ENCODE data around the gene ALK.

Gene ALK

DNA sequence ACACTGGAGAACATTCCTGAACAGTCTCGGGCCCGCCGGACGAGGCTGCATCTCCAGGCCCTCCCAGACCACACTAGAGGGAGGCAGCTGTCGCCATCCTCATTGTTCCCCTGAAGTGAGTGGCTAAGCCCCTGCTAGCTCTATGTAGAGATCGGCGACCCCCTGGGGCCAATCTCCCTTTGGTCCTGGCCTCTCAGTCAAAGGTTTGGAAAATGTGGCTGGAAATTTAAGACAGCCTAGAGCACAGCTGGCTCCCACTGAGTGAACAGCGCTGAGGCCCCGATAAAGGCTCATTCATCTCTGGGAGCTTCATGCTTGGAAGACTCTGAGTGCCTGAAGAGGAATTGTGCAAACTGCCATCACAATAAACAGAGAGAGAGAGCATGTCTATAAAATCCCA, 445.9 kb downstream of the ALK start:
- peak; percentile 86 for DNase-seq

GRCh38 chr2:29469961-29470360, 451.4 kb downstream of the ALK start:
- no peak for DNase-seq

- no peak for DNase-seq
Observed at GRCh38 chr2:29469516-29469915, 451.9 kb downstream of the ALK start.

- peak; percentile 64 for DNase-seq
Observed at GRCh38 chr2:29463181-29463900, 458.0 kb downstream of the ALK start.

GRCh38 chr2:29462293-29462692, 459.1 kb downstream of the ALK start:
- no peak for DNase-seq

GRCh38 chr2:29460190-29460589, 461.2 kb downstream of the ALK start:
- DNase-seq: no peak

GRCh38 chr2:29459445-29460179, 461.8 kb downstream of the ALK start:
- no peak for DNase-seq

DNA sequence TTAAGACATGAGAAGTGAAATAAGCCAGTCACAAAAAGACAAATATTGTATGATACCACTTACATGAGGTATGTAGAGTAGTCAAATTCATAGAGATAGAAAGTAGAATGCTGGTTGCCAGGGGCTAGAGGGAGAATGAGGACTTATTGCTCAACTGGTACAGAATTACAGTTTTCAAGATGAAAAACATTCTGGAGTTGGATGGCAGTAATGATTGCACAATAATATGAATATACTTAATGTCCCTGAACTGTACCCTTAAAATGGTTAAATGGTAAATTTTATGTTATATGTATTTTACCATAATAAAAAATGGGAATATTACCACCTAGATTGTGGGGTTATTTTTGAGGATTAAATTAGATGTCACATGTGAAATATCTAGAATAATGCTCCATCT, 465.0 kb downstream of the ALK start:
- no peak for DNase-seq

DNA sequence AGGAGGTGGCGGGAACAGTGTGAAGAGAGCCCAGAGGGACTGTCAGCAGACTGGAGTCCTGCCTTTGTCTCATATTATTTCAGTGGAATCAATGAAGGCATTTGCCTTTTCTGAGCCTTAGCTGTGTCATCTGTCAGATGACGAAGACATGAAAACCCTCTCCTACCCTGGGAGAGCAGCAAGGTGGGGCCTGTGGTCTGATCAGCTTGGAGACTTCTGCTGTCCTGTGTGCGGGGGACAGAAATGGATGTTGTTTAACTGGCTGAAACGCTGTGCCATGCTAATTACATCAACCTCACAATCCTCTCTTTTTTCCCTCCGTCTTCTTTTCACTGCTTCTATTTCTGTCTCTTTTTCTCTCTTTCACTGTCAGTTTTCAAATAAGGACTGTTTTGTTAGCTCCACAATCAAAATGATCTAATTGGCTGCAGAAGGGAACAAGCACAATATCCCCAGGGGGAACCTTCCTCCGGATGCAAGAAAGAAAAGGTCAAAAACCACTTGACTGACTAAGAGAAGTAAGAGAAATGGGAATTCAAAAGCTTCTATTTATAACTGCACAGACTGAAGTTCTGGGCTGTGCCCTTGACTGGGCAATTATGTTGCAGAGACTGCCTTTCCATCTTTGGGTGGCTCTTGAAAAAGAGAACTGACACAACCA, 466.1 kb downstream of the ALK start:
- peak; percentile 27 for DNase-seq

- no peak for DNase-seq
Observed at GRCh38 chr2:29452036-29452435, 469.4 kb downstream of the ALK start.

DNA sequence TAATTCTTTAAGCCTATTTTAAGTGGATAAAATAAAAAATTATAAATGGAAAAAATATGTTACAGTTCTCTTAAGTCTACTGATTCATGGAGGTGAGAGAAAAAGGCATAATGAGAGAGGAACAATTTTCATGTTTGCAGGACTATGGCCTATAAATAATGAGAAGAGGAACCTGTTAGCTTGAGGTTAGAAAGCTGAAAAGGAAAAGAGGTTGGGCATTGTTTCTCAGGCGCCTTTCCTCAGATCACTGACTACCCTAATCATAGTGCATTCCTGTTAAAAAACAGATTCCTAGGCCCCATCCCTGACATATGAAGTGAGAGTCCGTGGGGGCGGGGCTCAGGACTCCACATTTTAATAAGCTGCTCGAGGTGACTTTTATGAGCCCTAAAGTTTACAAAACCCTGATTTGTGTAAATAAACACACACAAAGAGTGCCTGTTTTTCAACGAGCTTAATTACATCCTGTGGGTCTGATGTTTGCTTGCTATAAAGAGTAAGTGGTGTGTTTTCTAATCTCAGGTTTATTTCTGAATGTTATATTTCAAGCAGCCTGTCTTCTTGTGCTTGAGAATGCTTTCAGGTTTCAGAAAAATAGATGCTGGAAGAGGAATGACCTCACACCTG, 470.7 kb downstream of the ALK start:
- peak; percentile 76 for DNase-seq

GRCh38 chr2:29449499-29449898, 471.9 kb downstream of the ALK start:
- no peak for DNase-seq

DNA sequence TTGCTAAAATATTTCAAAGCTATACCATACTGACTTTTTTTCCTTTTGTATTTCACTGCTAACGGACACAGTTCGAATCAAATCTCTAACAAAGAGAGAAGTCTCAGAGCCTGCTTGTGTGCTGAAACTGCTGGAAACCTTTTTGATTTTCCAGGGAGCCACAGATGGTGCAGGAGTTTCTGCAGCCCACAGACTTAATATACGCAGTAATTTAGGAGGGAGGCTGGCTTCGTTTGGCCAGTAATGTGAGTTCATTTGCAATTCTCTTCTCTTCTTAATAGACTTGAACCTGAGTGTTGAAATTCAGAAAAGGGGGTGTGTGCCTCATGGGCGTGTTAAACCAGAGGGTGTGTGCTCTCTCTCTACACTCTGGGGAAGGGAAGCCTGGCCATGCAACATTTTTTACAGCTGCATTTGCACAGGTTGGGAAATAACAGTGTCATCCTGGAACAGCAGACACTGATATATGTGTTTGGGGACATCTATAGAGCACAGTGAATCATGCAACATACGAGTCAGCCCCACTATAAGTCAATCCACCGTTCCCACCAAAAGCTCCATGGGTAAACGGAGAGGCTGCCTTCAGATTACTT, 473.2 kb downstream of the ALK start:
- DNase-seq: no peak

GRCh38 chr2:29447513-29447912, 473.9 kb downstream of the ALK start:
- DNase-seq: no peak

DNA sequence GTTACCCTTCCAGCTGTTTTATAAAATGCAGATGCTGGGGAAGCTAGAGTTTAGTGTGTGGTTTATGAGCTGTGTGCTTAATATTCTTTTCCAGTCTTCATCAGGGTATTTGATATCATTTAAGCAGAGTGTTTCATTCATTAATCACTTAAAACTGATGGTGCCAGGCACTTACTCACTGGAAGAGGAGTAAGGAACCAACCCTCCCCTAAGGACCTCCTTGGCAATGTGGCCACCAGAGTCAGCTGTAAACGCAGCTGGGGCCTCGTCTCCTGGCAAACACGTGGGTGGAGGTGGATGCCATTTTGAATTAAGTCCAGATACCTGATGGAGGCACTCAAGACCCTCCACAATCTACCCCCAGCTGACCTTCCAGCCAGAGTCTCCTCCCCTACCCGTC, 474.5 kb downstream of the ALK start:
- no peak for DNase-seq

DNA sequence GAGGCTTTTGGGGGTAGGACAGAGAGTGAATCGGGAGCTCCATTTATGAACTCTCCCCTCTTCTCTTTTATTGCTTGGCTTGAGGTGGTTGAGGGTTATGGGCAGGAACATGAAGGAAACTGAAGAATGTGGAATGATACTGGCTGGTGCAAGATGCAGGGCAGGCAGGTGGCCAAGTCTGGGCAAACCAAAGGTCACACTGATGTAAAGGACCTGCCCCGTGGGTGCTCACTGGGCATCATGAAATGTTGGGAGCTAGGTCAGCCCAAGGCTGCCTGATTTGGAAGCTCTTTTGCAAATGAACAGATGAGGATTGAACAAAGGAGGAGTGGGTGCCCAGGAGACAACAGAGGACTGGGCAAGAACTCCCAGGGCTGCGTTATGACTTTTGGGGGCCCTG, 477.2 kb downstream of the ALK start:
- no peak for DNase-seq

GRCh38 chr2:29443627-29444026, 477.8 kb downstream of the ALK start:
- peak; percentile 72 for DNase-seq

- peak; percentile 97 for DNase-seq
Observed at GRCh38 chr2:29443151-29443550, 478.2 kb downstream of the ALK start.

GRCh38 chr2:29440921-29441623, 480.3 kb downstream of the ALK start:
- no peak for DNase-seq

- no peak for DNase-seq
Observed at GRCh38 chr2:29433920-29434319, 487.5 kb downstream of the ALK start.

GRCh38 chr2:29433128-29433527, 488.3 kb downstream of the ALK start:
- DNase-seq: peak; percentile 14

GRCh38 chr2:29431485-29431884, 489.9 kb downstream of the ALK start:
- no peak for DNase-seq
